Heart left ventricle (tissue), 13 donors: ENCODE results near the gene C3AR1.

Source experiments
- POLR2A ChIP-seq, 2 donors: fragments of 450-650 bp; IDR thresholded peaks; one replicate each; pipeline ENCODE4 v1.6.1; 2017; ENCODE audit warnings: antibody characterized with exemption in 2 of 2, mild to moderate bottlenecking in 2 of 2, moderate library complexity in 2 of 2
- TF ChIP-seq, protein P1 (sequence below), 12 donors: fragments of 200-600 bp; sonication (generic) in 4 of 12; IDR thresholded peaks; one replicate each; pipeline versions ENCODE4 v1.5.0 to v1.8.0; 2018 to 2022; ENCODE audit warnings: antibody characterized with exemption in 12 of 12, mild to moderate bottlenecking in 5 of 12
- donor health status: ischemic (EF 13 %, LVEDD 7.1; RV severe dilation, severe dysfunction).
- donor health status: DM: no; HTN: yes; CAD: no.
- donor health status: DM: no; HTN: no; CAD: no.
- donor health status: ischemic (EF 25% LVEDD 6.9; RV normal size, moderate dysfunction).
- donor health status: ischemic (EF 25% LVEDD 5.7; RV mildly dilated, moderate dysfunction).
- donor health status: ischemic (EF 35%, LVEDD 5.7; RV mildly dilated, moderate dysfunction).
- donor health status: nonischemic (EF 11% LVEDD 7.7; RV severe dilation, severe dysfunction).
- donor health status: DM: yes; HTN: yes; CAD: no.
- donor health status: PGD.
- donor health status: ischemic (EF 29% LVEDD 5.4; RV normal size, mild dysfunction).
- donor health status: nonischemic (EF 23%, LVEDD 6.1; RV moderate dilation, normal function).

DNA sequence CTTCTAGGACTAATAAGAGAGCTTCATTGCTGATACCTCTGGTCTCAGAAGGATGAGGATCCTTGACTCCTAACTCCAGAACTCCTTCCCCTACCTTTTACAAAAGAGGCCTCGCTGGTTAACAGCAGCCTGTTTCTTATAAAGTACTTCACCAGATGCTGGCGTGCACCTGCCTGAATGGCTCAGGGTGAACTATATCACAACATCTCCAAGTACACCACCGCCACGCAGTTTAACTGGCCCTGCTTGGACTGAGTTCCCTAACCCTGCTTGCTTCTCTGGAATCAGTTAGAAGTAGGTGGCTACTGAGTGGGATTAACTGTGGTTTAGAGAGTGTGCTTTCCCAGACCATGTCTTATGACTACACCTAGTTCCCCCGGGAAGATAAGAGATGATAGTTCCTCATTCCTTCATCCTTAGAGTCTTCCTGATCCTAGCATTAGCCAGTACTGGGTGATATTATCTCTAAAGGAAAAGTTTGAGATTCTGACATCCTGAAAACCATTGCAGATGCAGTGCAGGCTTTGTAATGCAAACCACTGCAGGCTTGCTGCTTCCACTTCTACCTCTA is 30.6 kb downstream of the C3AR1 start:
- TF ChIP-seq, protein P1, sequence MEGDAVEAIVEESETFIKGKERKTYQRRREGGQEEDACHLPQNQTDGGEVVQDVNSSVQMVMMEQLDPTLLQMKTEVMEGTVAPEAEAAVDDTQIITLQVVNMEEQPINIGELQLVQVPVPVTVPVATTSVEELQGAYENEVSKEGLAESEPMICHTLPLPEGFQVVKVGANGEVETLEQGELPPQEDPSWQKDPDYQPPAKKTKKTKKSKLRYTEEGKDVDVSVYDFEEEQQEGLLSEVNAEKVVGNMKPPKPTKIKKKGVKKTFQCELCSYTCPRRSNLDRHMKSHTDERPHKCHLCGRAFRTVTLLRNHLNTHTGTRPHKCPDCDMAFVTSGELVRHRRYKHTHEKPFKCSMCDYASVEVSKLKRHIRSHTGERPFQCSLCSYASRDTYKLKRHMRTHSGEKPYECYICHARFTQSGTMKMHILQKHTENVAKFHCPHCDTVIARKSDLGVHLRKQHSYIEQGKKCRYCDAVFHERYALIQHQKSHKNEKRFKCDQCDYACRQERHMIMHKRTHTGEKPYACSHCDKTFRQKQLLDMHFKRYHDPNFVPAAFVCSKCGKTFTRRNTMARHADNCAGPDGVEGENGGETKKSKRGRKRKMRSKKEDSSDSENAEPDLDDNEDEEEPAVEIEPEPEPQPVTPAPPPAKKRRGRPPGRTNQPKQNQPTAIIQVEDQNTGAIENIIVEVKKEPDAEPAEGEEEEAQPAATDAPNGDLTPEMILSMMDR (IDR thresholded peaks at IDR 0.05) = no peak
- TF ChIP-seq POLR2A (IDR thresholded peaks at IDR 0.05) = no peak
